Endothelial cell of umbilical vein (primary cell): ENCODE measurements around the gene DHX16. TPM values are rescaled to one million over a fixed set of nuclear protein-coding genes. Genes with fewer than 3 reads are reported as not detected.
A peak's percentile ranks its signal among the peaks of the same experiment; 100 is the strongest.

Experiments
- BruUV-seq: library from RNA; stranded (reverse); fragments of 400-500 nt; replicated peaks from 2 replicates; lab custom pipeline; 2021; lab: Mats Ljungman, UMichigan
- CTCF ChIA-PET: fragments of 300-600, 350-600 bp; sonication (Branson Sonifier 250); formaldehyde crosslinking; loops from one replicate; lab custom pipeline; 2021; ENCODE audit warnings: antibody characterized with exemption, inconsistent platforms; lab: Charles Lee
- POLR2A ChIA-PET: fragments of 300-600, 350-600 bp; sonication (Branson Sonifier 250); formaldehyde crosslinking; loops from one replicate; lab custom pipeline; 2021; ENCODE audit warnings: antibody characterized with exemption, inconsistent platforms; lab: Charles Lee
- DNase-seq: peaks from one replicate; pipeline ENCODE4 v3.0.0-alpha.2; 2011; ENCODE audit warnings: low read depth, low spot score
- FAIRE-seq: peaks from 2 replicates; lab custom pipeline; 2011; peaks lifted over from hg19 to GRCh38; lab: Jason Lieb, UNC
- H2AFZ ChIP-seq: 2 replicates; pipeline ENCODE4 v1.6.0; 2012; ENCODE audit warnings: low read depth, low read length, control low read depth, inconsistent platforms
- H3K27ac ChIP-seq: 2 replicates; pipeline ENCODE4 v1.5.1; 2011; ENCODE audit warnings: low read depth, mild to moderate bottlenecking, control low read depth, low read length, moderate library complexity; ENCODE audit not compliant: insufficient read depth
- H3K27me3 ChIP-seq, 2 experiments: 2 replicates each; pipeline versions ENCODE4 v1.6.0 to v1.6.1; 2011; ENCODE audit warnings: low read length in 2 of 2, mixed read lengths in 1 of 2; ENCODE audit not compliant: control insufficient read depth in 2 of 2, insufficient read depth in 2 of 2
- H3K36me3 ChIP-seq, 2 experiments: 2 replicates in 1 of 2; 3 replicates in 1 of 2; pipeline ENCODE4 v1.5.1; 2011; ENCODE audit warnings: low read length in 2 of 2, mild to moderate bottlenecking in 1 of 2, moderate library complexity in 1 of 2; ENCODE audit not compliant: control insufficient read depth in 2 of 2, insufficient read depth in 2 of 2; ENCODE audit errors: extremely low read depth in 1 of 2
- H3K4me1 ChIP-seq: 3 replicates; pipeline ENCODE4 v1.5.1; 2011; ENCODE audit warnings: mild to moderate bottlenecking, low read length; ENCODE audit not compliant: control insufficient read depth, insufficient read depth; ENCODE audit errors: extremely low read depth
- H3K4me2 ChIP-seq: 2 replicates; pipeline ENCODE4 v1.6.1; 2011; ENCODE audit warnings: low read length, control low read depth, mixed read lengths; ENCODE audit not compliant: insufficient read depth
- H3K4me3 ChIP-seq, 3 experiments: fragments of 200-600 bp in 1 of 3; sonication (generic), shearing (Covaris generic) in 1 of 3; replicated peaks in 1 of 3; 2 replicates each; pipeline ENCODE4 v1.5.1; 2011 to 2016; ENCODE audit warnings: control low read depth in 3 of 3, low read length in 3 of 3, mild to moderate bottlenecking in 2 of 3, inconsistent platforms in 1 of 3, low read depth in 1 of 3, moderate library complexity in 1 of 3; ENCODE audit not compliant: insufficient read depth in 1 of 3
- H3K79me2 ChIP-seq: 2 replicates; pipeline ENCODE4 v1.6.0; 2012; ENCODE audit warnings: low read length, inconsistent platforms; ENCODE audit not compliant: control insufficient read depth, insufficient read depth
- H3K9ac ChIP-seq: replicated peaks from 2 replicates; pipeline ENCODE3; 2011; ENCODE audit warnings: low read length, control low read depth; ENCODE audit not compliant: insufficient read depth; ENCODE audit errors: extremely low read depth
- H3K9me1 ChIP-seq: replicated peaks from 3 replicates; pipeline ENCODE4 v1.6.0; 2011; ENCODE audit warnings: mild to moderate bottlenecking, low read length; ENCODE audit not compliant: control insufficient read depth, insufficient read depth; ENCODE audit errors: extremely low read depth
- H3K9me3 ChIP-seq: replicated peaks from 2 replicates; pipeline ENCODE4 v1.5.1; 2012; ENCODE audit warnings: low read length, inconsistent platforms; ENCODE audit not compliant: control insufficient read depth, insufficient read depth
- H4K20me1 ChIP-seq: replicated peaks from 2 replicates; pipeline ENCODE3; 2011; ENCODE audit warnings: mild to moderate bottlenecking, low read length; ENCODE audit not compliant: control insufficient read depth, insufficient read depth; ENCODE audit errors: extremely low read depth
- CTCF ChIP-seq, 2 donors: IDR thresholded peaks; 1 replicate in 1 of 2; 2 replicates in 1 of 2; pipeline ENCODE4 v1.5.1; 2011; ENCODE audit warnings: low read length in 2 of 2, mild to moderate bottlenecking in 2 of 2, moderate library complexity in 2 of 2, control low read depth in 1 of 2, inconsistent platforms in 1 of 2, low read depth in 1 of 2; ENCODE audit not compliant: insufficient read depth in 1 of 2; ENCODE audit errors: extremely low read depth in 1 of 2
- FOS ChIP-seq: IDR thresholded peaks from 2 replicates; pipeline ENCODE4 v1.6.1; 2011; ENCODE audit warnings: mild to moderate bottlenecking, low read length, moderate library complexity, borderline replicate concordance; ENCODE audit not compliant: insufficient read depth
- GATA2 ChIP-seq: IDR thresholded peaks from 2 replicates; pipeline ENCODE4 v1.7.0; 2011; ENCODE audit warnings: low read depth, mild to moderate bottlenecking, moderate library complexity, mixed read lengths, low read length; ENCODE audit not compliant: insufficient read length, insufficient read depth
- JUN ChIP-seq: IDR thresholded peaks from 2 replicates; pipeline ENCODE4 v1.6.1; 2011; ENCODE audit warnings: borderline replicate concordance, low read depth; ENCODE audit not compliant: insufficient read length, insufficient read depth
- MAX ChIP-seq: IDR thresholded peaks from 2 replicates; pipeline ENCODE4 v1.6.1; 2011; ENCODE audit not compliant: insufficient read depth, insufficient read length
- POLR2A ChIP-seq: IDR thresholded peaks from 2 replicates; pipeline ENCODE4 v1.6.1; 2012; ENCODE audit warnings: low read depth, mild to moderate bottlenecking, control low read depth, low read length
- POLR2AphosphoS5 ChIP-seq: IDR thresholded peaks from 2 replicates; pipeline ENCODE4 v1.6.1; 2012; ENCODE audit warnings: low read depth, mild to moderate bottlenecking, control low read depth, low read length, moderate library complexity; ENCODE audit not compliant: insufficient read depth
- dilution Hi-C: fragments of 300-500 bp; cut with MboI; formaldehyde crosslinking; loops from one replicate; pipeline ENCODE4 v1.15.0; 2019; ENCODE audit warnings: low sequenced_read_pairs; ENCODE audit not compliant: extremely low pct_ligation_motif_present
- intact Hi-C: fragments of 100-400 bp; cut with micrococcal nuclease; formaldehyde crosslinking; loops from one replicate; pipeline ENCODE4 v1.10.0; 2022
- polyA plus RNA-seq, 4 experiments: library from polyadenylated mRNA; depleted of rRNA in 3 of 4; stranded (reverse) in 3 of 4; unstranded in 1 of 4; fragments of >200 nt; gene quantifications; 2 replicates each; pipeline versions ENCODE4 v1.2.1 to v1.2.3, GENCODE V29; 2011 to 2012; ENCODE audit warnings: missing spikeins in 1 of 4
- total RNA-seq: library from RNA; stranded (reverse); gene quantifications from 2 replicates; pipeline ENCODE4 v1.2.3, GENCODE V29; 2021

Gene DHX16
- total and polyA plus RNA-seq, 2 donors (not counting 3 experiments of a cell fraction or from before 2014, with no cell fraction given): 38.2 to 66.5 TPM

GRCh38 chr6:30690403-30691207 lies 17.8 kb upstream of the DHX16 start, which contains the start of gene NRM:
TSS of gene NRM (minus strand) at chr6:30690984. CDS start at chr6:30690974, 10 bp downstream.
- H3K27me3 ChIP-seq: no peaks in the 10 kb centered on the region
- DNase-seq: peak; percentile 87
- intact Hi-C loops (no loop called here), dilution Hi-C loops (no loop called here)
- CTCF ChIA-PET: interaction anchor here (1.4 to 2.5 kb wide), 5 partner anchors 12 to 40 kb away, joined by 3 to 19 read pairs (median 9); partner anchors contain the start of genes DHX16 and MDC1
- peaks cover 28% of the 10 kb centered on the region for H3K4me1 ChIP-seq
- H4K20me1 ChIP-seq: no peaks in the 10 kb centered on the region
- peak within 1 kb of the TSS; percentile 54 for H3K27ac ChIP-seq
- H3K4me2 ChIP-seq: peak within 1 kb of the TSS; percentile 91
- peak within 1 kb of the TSS; percentile 61 for H3K9ac ChIP-seq
- H3K79me2 ChIP-seq: peaks cover 32% of the 10 kb centered on the region
- no peaks in the 10 kb centered on the region for H3K36me3 ChIP-seq
- peak within 1 kb of the TSS; percentile 98 for H2AFZ ChIP-seq
- FAIRE-seq: peak; percentile 78
- POLR2A ChIA-PET: interaction anchor here (1.1 to 1.8 kb wide), 3 partner anchors 27 to 31 kb away, joined by 3 to 4 read pairs (median 4); partner anchors contain the start of gene MDC1
- peak within 1 kb of the TSS; percentile 72 to 84 (median 78) for H3K4me3 ChIP-seq
- BruUV-seq: no TSS peak
- no peaks in the 10 kb centered on the region for H3K9me1 ChIP-seq
- TF ChIP-seq FOS (no peak), JUN (no peak), GATA2 (no peak), MAX (no peak), CTCF (IDR thresholded peaks at IDR 0.05; ENCODE audit: extremely low read depth in 1 of 2, insufficient read depth in 1 of 2, low read depth in 1 of 2, low read length in 2 of 2) (no peak), POLR2A (peak; percentile 64), POLR2AphosphoS5 (peak; percentile 78)
- no peaks in the 10 kb centered on the region for H3K9me3 ChIP-seq
